NCI-H187 (cell line): ENCODE results near the gene ZNF394.

Experiments
- DNase-seq, 2 experiments: peaks; one replicate each; lab custom pipeline; 2025; lab: John Stamatoyannopoulos, UW

ZNF394 gene

GRCh38 chr7:99449326-99449725 lies 50.8 kb downstream of the ZNF394 start:
- no peak for DNase-seq

GRCh38 chr7:99448855-99449254 lies 51.2 kb downstream of the ZNF394 start:
- no peak for DNase-seq

- no peak for DNase-seq
These were observed 52.1 kb downstream of the ZNF394 start for GRCh38 chr7:99447943-99448342.

- DNase-seq, result no peak
These were observed 54.0 kb downstream of the ZNF394 start for GRCh38 chr7:99446096-99446495.
